Endothelial cell (in vitro differentiated cells): ENCODE data around the gene CCDC102A. TPM values are rescaled to one million over a fixed set of nuclear protein-coding genes. Genes with fewer than 3 reads are reported as not detected.
A peak's percentile ranks its signal among the peaks of the same experiment; 100 is the strongest.

Experiments
- DNase-seq: peaks from one replicate; pipeline ENCODE4 v3.0.0; 2021; ENCODE audit warnings: low spot score
- H3K27ac Mint-ChIP-seq: one replicate; pipeline ENCODE4 v1.8.0; 2021; ENCODE audit warnings: mixed read lengths, inconsistent platforms; ENCODE audit not compliant: unreplicated experiment
- H3K27me3 Mint-ChIP-seq: one replicate; pipeline ENCODE4 v1.8.0; 2021; ENCODE audit warnings: mild to moderate bottlenecking, moderate library complexity, mixed read lengths, inconsistent platforms; ENCODE audit not compliant: unreplicated experiment
- H3K36me3 Mint-ChIP-seq: one replicate; pipeline ENCODE4 v1.8.0; 2021; ENCODE audit warnings: mild to moderate bottlenecking, low read depth, mixed read lengths, inconsistent platforms; ENCODE audit not compliant: unreplicated experiment
- H3K4me1 Mint-ChIP-seq: one replicate; pipeline ENCODE4 v1.8.0; 2021; ENCODE audit warnings: mild to moderate bottlenecking, mixed read lengths, inconsistent platforms; ENCODE audit not compliant: unreplicated experiment
- H3K4me3 Mint-ChIP-seq: one replicate; pipeline ENCODE4 v1.8.0; 2021; ENCODE audit warnings: mild to moderate bottlenecking, mixed read lengths, inconsistent platforms; ENCODE audit not compliant: unreplicated experiment
- H3K9me3 Mint-ChIP-seq: one replicate; pipeline ENCODE4 v1.8.0; 2021; ENCODE audit warnings: mixed read lengths, inconsistent platforms; ENCODE audit not compliant: unreplicated experiment
- total RNA-seq: library from RNA; stranded (reverse); fragmentation: NEBNext Ultra II Directional; extraction: Animal tissue kit (Norgen Biotek cat#: 25700); gene quantifications from one replicate; pipeline ENCODE4 v1.2.1, GENCODE V29; 2021; ENCODE audit not compliant: unreplicated experiment
- TF ChIP-seq, protein P1 (sequence below): fragments of 200-600 bp; sonication (generic); IDR thresholded peaks from one replicate; pipeline ENCODE4 v1.5.0; 2021; ENCODE audit warnings: antibody characterized with exemption; ENCODE audit not compliant: unreplicated experiment

Gene CCDC102A
- total RNA-seq, 1 donor from 2014 or later = 14.6 TPM

DNA sequence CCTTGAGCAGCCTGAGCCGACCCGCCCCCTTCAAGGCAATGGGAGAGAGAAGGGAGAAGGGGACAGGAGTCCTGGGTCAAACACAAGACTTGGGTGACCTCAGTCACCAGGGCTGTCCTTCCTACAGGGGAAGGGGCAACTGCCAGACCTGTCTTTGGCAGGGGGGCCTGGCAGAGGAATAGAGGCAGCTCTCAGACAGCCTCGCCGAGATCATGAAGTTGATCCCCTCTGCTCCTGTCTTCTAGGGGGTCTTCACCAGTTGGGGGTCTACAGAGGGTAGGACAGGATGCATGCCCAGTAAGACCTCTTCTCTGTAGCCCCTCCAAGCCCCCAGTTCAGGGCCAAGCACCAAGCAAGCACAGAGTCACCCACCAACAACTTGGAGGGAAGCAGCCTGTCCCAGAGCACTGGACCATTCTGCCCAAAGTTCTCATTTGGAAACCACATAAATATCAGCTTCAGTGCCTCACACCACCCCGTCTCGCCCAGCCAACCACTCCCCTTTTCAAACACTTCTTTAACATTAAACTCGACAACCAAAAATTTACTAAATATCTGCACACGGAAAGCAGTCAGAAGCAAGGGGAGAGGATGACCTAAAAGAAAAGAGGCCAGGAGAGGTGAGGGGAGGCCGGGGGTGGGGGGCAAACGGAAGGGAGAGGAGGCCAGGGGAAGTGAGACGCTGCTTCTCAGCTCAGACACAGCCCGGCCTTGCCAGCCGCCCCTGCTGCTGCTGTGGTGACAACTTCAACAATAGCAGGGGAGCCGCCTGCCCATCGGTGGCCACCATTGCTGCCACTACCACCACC, 57.8 kb downstream of the CCDC102A start:
- H3K4me1 Mint-ChIP-seq = peaks cover 36% of the 10 kb centered on the region

DNA sequence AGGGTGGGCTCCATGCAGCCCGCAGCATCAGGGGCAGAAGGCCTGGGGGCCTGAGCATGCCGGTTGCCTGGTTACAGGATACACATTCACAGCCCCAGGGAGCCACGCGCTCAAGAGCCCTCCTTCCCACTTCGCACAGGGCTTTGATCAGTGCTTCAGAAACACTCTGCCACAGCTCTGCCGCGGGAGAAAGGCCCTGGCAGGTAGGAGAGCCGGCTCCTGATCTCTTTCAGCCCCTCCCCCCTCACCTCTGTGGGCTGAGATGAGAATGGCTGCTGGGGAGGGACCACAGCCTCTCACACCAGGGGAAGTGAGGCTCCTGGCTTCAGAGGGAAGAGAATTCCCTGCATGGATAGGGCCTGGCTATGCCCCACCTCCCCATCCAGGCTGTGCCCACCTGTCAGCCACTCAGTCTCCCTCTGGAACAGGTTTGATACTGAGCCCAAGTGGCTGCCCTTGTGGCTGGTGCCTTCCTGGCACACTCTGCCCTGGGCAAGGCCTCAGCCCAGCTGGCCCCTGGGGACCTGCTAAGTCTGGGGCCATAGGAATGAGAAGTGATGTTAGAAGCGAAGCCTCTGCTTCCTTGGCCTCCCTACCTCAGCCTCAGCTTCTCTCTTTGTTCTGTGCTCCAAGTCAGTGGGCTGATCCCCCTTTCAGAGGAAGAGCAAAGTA, 58.7 kb downstream of the CCDC102A start:
- TF ChIP-seq, protein P1, sequence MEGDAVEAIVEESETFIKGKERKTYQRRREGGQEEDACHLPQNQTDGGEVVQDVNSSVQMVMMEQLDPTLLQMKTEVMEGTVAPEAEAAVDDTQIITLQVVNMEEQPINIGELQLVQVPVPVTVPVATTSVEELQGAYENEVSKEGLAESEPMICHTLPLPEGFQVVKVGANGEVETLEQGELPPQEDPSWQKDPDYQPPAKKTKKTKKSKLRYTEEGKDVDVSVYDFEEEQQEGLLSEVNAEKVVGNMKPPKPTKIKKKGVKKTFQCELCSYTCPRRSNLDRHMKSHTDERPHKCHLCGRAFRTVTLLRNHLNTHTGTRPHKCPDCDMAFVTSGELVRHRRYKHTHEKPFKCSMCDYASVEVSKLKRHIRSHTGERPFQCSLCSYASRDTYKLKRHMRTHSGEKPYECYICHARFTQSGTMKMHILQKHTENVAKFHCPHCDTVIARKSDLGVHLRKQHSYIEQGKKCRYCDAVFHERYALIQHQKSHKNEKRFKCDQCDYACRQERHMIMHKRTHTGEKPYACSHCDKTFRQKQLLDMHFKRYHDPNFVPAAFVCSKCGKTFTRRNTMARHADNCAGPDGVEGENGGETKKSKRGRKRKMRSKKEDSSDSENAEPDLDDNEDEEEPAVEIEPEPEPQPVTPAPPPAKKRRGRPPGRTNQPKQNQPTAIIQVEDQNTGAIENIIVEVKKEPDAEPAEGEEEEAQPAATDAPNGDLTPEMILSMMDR = no peak
- Mint-ChIP-seq H3K36me3 (peaks cover 5% of the 10 kb centered on the region), H3K4me1 (peaks cover 36% of the 10 kb centered on the region), H3K9me3 (no peaks in the 10 kb centered on the region), H3K27me3 (peaks cover 10% of the 10 kb centered on the region), H3K27ac (peak overlapping the region; percentile 78), H3K4me3 (peak overlapping the region; percentile 57)
- DNase-seq = no peak

More for the DNA sequence above, 57.8 kb downstream of the CCDC102A start:
- TF ChIP-seq, protein P1 = no peak
- no peak for DNase-seq
- Mint-ChIP-seq H3K36me3 (peaks cover 5% of the 10 kb centered on the region), H3K27ac (peak overlapping the region; percentile 79), H3K9me3 (no peaks in the 10 kb centered on the region), H3K27me3 (peaks cover 10% of the 10 kb centered on the region), H3K4me3 (peak overlapping the region; percentile 92)

DNA sequence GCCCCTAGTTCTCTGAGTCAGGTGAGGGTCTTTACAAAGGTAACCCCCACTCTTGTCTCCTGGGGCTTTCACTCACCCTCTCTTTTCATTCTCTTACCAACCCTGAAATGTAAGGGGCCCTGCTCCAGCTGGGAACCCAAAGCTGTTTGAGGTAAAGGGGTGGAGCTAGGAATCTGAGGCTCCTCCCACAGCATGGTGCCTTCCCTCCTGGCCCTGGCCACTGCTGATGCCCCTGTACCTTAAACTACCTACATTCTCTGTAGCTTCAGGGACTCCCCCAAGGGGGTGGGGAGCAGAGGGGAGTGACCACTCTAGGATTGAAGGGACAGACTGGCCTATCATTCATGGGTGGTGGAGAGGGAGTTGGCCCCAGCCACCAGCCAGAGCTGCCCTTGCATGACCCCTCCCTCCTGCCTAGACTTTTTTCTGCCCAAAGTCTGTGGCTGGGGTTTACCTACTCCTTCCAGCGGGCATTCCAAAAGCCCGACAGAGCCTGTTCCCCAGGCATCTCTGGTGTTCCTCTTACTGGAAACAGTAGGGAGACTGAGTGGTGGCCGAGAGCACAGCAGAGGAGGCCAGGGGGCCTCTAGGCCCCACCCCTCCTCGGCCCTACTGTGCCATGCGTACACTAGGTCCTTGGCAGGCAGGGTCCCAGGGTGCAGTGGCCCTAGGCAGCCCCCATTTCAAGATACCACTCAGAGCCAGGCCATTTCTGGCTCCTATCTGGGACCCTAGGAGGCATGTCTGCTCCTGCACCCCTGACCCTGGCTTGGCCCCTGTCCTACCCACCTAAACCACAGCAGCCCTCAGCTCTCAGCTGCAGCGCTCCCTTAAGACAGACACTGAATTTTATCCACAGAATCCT, 59.6 kb downstream of the CCDC102A start:
- Mint-ChIP-seq H3K4me1 (peaks cover 40% of the 10 kb centered on the region), H3K27me3 (peaks cover 8% of the 10 kb centered on the region), H3K4me3 (peak overlapping the region; percentile 57), H3K36me3 (peaks cover 10% of the 10 kb centered on the region), H3K9me3 (no peaks in the 10 kb centered on the region), H3K27ac (peak overlapping the region; percentile 78)
- TF ChIP-seq, protein P1 = no peak
- DNase-seq = no peak

DNA sequence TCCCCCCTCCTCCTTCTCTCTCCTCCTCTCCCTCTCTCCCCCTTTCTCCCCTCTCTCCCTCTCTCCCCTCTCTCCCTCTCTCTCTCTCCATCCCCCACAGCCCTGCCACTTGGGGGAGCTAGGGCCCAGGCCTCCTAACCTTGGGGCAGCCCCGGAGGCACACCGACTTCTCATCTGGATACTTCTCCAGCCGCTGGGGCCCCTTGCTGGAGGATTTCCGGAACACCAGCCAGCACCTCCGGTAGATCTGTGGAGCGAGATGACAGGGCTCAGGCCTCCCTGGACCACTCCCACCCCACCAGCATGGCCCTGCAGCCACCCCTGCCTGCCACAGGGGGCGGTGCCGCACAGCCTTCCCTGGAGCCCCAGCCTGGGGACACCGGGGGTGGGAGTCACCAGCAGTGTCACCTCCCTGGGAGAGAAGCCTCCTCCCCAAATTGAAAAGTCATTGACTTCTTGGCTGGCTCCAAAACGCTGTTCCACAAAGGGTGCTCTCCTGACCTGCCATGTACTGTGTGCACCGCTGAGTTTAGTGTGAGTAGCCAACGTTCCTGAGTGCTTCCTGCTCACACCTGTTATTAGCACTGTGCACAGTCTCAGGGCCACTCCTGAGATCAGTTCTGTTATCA, 60.5 kb downstream of the CCDC102A start:
- peak; percentile 89 for DNase-seq
- Mint-ChIP-seq H3K27ac (peak overlapping the region; percentile 41), H3K4me3 (no peak overlapping the region), H3K4me1 (peaks cover 40% of the 10 kb centered on the region), H3K27me3 (peaks cover 11% of the 10 kb centered on the region), H3K36me3 (peaks cover 13% of the 10 kb centered on the region), H3K9me3 (no peaks in the 10 kb centered on the region)
- TF ChIP-seq, protein P1 = peak; percentile 64
